BLaER1 treated with 17β-estradiol and CSF1 and Interleukin-3, amounts not matched to agents 10 nM and 100 nM (cell line): ENCODE data around the gene MS4A7.
"Not testable (repeated sequence)": the region's sequence is repeated elsewhere in the genome, so short reads cannot be mapped to it uniquely, and the experiment has no call there.

ENCODE experiments used
- H3K27ac ChIP-seq, 11 experiments: shearing (Covaris generic); formaldehyde crosslinking; 2 replicates each; pipeline ENCODE4 v1.8.1; 2022
- H3K27me3 ChIP-seq, 11 experiments: shearing (Covaris generic); formaldehyde crosslinking; 2 replicates each; pipeline ENCODE4 v1.8.1; 2022
- H3K36me3 ChIP-seq, 11 experiments: shearing (Covaris generic); formaldehyde crosslinking; 2 replicates each; pipeline ENCODE4 v1.8.1; 2022
- H3K4me1 ChIP-seq, 10 experiments: shearing (Covaris generic); formaldehyde crosslinking; 2 replicates each; pipeline ENCODE4 v1.8.1; 2022
- H3K4me2 ChIP-seq, 11 experiments: shearing (Covaris generic); formaldehyde crosslinking; 2 replicates each; pipeline ENCODE4 v1.8.1; 2022
- H3K4me3 ChIP-seq, 10 experiments: shearing (Covaris generic); formaldehyde crosslinking; 2 replicates each; pipeline ENCODE4 v1.8.1; 2022
- H3K9ac ChIP-seq, 11 experiments: shearing (Covaris generic); formaldehyde crosslinking; 2 replicates each; pipeline ENCODE4 v1.8.1; 2022
- H3K9me3 ChIP-seq, 11 experiments: shearing (Covaris generic); formaldehyde crosslinking; replicated peaks in 1 of 11; 2 replicates each; pipeline ENCODE4 v1.8.1; 2022
- H4K20me1 ChIP-seq, 11 experiments: shearing (Covaris generic); formaldehyde crosslinking; 2 replicates each; pipeline ENCODE4 v1.8.1; 2022
- Cebpa-rat ChIP-seq, 11 experiments: shearing (Covaris generic); IDR thresholded peaks; 2 replicates each; pipeline ENCODE4 v1.8.1; 2022

Gene MS4A7

DNA sequence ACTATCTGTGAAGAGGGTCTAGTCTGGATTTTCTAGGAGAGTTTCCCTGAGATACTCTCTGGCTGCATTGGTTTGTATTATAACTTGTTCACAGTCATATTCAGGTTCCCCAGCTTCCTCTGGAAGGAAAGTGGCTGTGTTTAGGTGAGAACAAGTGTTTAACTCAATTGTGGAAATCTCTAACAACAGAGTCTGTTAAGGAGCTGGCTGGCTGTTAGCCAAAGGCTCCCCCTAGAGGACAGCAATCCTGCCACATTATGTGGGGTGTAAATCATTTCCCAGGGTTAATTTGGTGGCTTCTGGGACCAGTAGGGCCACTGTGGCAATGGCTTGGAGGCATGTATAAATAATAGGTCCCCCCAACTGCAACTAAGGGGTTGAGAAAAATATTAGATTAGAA, 32.8 kb upstream of the MS4A7 start:
- H3K4me2 ChIP-seq: peak overlapping the region in 2 of 11 experiments; percentile 69 to 85; a peak in 4 of 22 replicates
- no peaks in the 10 kb centered on the region for H3K36me3 ChIP-seq
- no peak for TF ChIP-seq Cebpa-rat (IDR thresholded peaks at IDR 0.05)
- no peak overlapping the region for H3K27ac ChIP-seq
- H3K4me3 ChIP-seq: no peak overlapping the region
- H3K9ac ChIP-seq: no peak overlapping the region
- H3K9me3 ChIP-seq: peaks cover 0 to 6% (median 0%) of the 10 kb centered on the region in 11 experiments; a peak in 3 of 22 replicates
- H3K4me1 ChIP-seq: peaks cover 0 to 81% (median 0%) of the 10 kb centered on the region in 10 experiments; a peak in 6 of 20 replicates
- no peaks in the 10 kb centered on the region for H3K27me3 ChIP-seq
- no peaks in the 10 kb centered on the region for H4K20me1 ChIP-seq

DNA sequence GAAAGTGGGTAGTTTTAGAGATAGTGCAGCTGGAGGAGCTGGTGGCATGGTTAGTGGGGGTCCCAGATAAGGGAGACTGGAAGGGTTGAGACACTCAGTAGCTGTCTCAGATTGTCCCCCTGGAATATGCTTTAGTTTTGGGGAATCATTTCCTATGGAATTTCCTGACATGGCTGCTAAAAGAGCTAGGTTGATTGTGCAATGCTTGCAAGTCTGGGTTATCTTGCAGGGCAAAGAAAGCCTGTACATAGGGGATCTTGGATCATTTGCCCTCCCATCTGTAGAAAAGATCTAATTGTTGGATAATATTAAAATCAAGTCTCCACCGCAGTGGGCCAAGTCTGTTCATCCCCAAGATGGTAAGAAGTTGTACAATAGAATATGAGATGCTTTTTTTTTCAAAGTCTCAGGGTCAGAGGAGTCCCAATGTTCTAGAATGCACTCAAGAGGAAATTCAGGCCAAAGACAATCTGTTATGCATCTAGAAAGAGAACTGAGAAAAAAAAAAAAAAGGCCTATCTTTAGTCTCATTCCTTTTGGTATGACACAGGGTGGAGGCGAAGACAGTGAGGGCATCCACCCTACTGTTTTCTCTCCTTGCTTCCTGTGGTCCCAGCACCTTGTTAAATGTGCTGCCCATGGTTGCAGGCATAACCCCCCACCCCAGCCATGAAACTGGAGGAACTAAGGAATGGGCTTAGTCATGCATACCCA, 31.1 kb upstream of the MS4A7 start:
- Histone ChIP-seq H3K36me3 (no peaks in the 10 kb centered on the region), H3K9ac (no peak overlapping the region), H3K4me3 (no peak overlapping the region), H3K27ac (no peak overlapping the region), H3K27me3 (no peaks in the 10 kb centered on the region), H3K9me3 (peaks cover 0 to 12% (median 6%) of the 10 kb centered on the region in 11 experiments; a peak in 10 of 22 replicates), H3K4me1 (peaks cover 0 to 82% (median 0%) of the 10 kb centered on the region in 10 experiments; a peak in 6 of 20 replicates), H3K4me2 (peak overlapping the region in 3 of 11 experiments; percentile 6 to 85 (median 69); a peak in 5 of 22 replicates), H4K20me1 (no peaks in the 10 kb centered on the region)
- TF ChIP-seq Cebpa-rat (IDR thresholded peaks at IDR 0.05): peak in 3 of 11 experiments; percentile 19 to 64 (median 20); a peak in 2 of 22 replicates

DNA sequence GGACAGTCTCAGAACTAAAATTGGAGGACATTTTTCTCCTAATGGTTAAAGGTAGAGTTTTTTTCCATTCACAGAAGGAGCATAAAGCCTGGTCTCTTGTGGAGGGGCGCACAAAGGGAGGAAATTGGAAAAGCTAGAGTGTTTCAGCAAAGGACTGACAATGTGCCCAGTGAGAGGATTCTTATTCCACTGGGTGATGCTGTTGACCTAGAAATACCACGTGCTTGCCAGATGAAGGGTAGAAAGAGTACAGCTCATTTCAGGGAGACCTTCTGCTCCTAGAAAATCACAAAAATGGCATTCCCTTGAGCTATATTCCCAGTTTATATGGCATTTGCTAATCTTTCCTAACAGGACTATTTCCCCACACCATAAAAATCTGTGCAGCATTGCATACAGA, 30.2 kb upstream of the MS4A7 start:
- Histone ChIP-seq H3K9me3 (peaks cover 0 to 16% (median 7%) of the 10 kb centered on the region in 11 experiments; a peak in 12 of 22 replicates), H3K27me3 (no peaks in the 10 kb centered on the region), H3K27ac (no peak overlapping the region), H3K4me2 (peak overlapping the region in 2 of 11 experiments; percentile 69 to 85; a peak in 4 of 22 replicates), H4K20me1 (no peaks in the 10 kb centered on the region), H3K4me1 (peaks cover 0 to 78% (median 0%) of the 10 kb centered on the region in 10 experiments; a peak in 6 of 20 replicates), H3K4me3 (no peak overlapping the region), H3K9ac (no peak overlapping the region), H3K36me3 (no peaks in the 10 kb centered on the region)
- TF ChIP-seq Cebpa-rat (IDR thresholded peaks at IDR 0.05): no peak

DNA sequence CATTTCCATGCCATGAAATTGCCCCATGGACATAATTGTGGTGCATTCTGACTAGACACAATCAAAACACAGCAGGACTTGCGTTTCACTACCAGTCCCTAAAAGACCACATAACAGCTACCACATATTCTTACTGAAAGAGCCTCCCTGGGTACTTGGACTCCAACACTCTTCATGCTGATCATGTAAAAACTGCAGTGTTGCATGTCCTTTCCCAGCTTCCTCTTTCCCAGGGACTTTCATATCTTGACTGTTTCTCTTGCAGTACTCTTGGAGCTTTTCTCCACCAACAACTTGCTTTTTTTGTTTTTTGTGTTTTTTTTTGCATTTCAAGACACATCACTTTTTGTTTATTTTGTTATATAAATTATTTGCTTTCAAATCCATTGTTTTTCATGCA, 28.3 kb upstream of the MS4A7 start:
- TF ChIP-seq Cebpa-rat (IDR thresholded peaks at IDR 0.05): no peak
- Histone ChIP-seq H3K4me2 (peak overlapping the region in 3 of 11 experiments; percentile 38 to 85 (median 77); a peak in 6 of 22 replicates), H3K9ac (no peak overlapping the region), H3K36me3 (no peaks in the 10 kb centered on the region), H4K20me1 (no peaks in the 10 kb centered on the region), H3K27me3 (no peaks in the 10 kb centered on the region), H3K4me1 (peaks cover 0 to 62% (median 0%) of the 10 kb centered on the region in 10 experiments; a peak in 6 of 20 replicates), H3K9me3 (peaks cover 16 to 34% (median 21%) of the 10 kb centered on the region in 11 experiments), H3K4me3 (no peak overlapping the region), H3K27ac (peak overlapping the region in 2 of 11 experiments; percentile 1 to 17; a peak in 3 of 22 replicates)

DNA sequence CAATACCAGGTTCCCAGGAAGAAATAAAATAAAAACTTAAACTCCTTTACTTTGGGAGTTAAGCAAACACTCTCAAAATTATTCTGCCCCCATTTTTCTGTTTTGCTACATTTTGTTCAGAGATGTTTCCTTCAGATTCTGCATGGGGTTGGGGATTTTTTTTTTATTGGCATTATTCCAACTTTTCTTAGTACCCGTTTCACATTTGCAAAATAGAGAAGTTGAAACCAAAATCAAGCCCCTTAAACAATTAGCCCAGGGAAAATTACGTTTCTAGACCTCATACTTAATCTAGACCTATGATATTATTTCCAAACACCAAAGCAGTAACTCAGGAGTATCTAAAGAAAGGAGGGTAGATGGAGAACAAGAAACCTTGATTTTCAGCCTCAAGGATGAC, 20.6 kb upstream of the MS4A7 start:
- Histone ChIP-seq H3K36me3 (peaks cover 0 to 14% (median 7%) of the 10 kb centered on the region in 11 experiments; a peak in 8 of 22 replicates), H3K4me3 (no peak overlapping the region), H3K27ac (no peak overlapping the region), H3K4me2 (peak overlapping the region in 3 of 11 experiments; percentile 3 to 57 (median 30); a peak in 3 of 22 replicates), H3K9me3 (peaks cover 57 to 79% (median 67%) of the 10 kb centered on the region in 11 experiments), H3K27me3 (no peaks in the 10 kb centered on the region), H4K20me1 (no peaks in the 10 kb centered on the region), H3K9ac (no peak overlapping the region), H3K4me1 (peaks cover 0 to 30% (median 0%) of the 10 kb centered on the region in 10 experiments; a peak in 6 of 20 replicates)
- TF ChIP-seq Cebpa-rat (IDR thresholded peaks at IDR 0.05): no peak

DNA sequence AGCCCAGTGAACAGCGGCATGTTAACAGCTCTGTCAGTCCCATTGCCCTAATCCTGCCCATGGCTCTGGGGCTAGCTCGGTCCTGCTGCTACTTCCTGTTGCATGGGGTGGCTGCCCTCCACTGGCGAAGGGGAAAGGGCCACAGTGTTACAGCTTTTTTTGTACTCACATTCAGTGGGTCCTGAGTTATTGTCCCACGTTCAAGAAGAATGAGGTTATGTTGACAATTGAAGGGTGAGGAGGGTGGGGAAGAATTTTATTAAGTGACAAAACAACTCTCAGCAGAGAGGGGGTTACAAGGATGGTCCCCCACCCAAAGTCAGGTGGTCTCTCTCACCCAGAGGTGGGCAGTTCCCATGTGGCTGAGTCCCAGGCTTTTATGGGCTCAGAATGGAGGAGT, 17.7 kb upstream of the MS4A7 start:
- no peak overlapping the region for H3K4me2 ChIP-seq
- H3K36me3 ChIP-seq: peaks cover 0 to 14% (median 7%) of the 10 kb centered on the region in 11 experiments; a peak in 8 of 22 replicates
- no peak for TF ChIP-seq Cebpa-rat (IDR thresholded peaks at IDR 0.05)
- H3K4me3 ChIP-seq: 0 out of 20 replicates have a peak overlapping the region, but pooled peaks of 3 of the 10 experiments have one; percentile 0 to 13 (median 1)
- no peaks in the 10 kb centered on the region for H4K20me1 ChIP-seq
- H3K9me3 ChIP-seq: peaks cover 38 to 62% (median 48%) of the 10 kb centered on the region in 11 experiments
- no peak overlapping the region for H3K27ac ChIP-seq
- H3K4me1 ChIP-seq: peaks cover 12 to 58% (median 14%) of the 10 kb centered on the region in 10 experiments
- no peaks in the 10 kb centered on the region for H3K27me3 ChIP-seq
- H3K9ac ChIP-seq: no peak overlapping the region

DNA sequence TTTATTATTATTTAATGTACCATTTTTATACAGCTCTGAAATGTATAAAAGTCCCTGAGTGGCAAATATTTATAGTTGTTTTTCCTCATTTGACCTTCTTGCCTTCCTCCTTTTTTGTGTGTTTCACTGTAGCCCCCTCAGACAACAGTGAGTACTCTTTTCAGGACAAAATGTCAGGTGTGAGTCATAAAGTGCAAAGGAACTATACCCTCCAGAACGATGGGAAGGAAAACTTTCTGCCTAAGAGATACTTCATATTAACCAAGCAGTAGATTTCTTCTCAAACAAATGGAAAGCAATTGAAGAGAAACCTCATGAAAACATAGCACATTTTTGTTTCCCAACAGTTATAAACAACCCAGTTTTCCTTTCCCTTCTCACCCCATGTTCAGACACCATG, 16.1 kb upstream of the MS4A7 start:
- no peak for TF ChIP-seq Cebpa-rat (IDR thresholded peaks at IDR 0.05)
- Histone ChIP-seq H3K9ac (no peak overlapping the region), H3K27ac (peak overlapping the region in 2 of 11 experiments; percentile 4 to 23; a peak in 1 of 22 replicates), H3K4me3 (no peak overlapping the region), H3K4me1 (peaks cover 12 to 66% (median 17%) of the 10 kb centered on the region in 10 experiments), H3K9me3 (peaks cover 43 to 61% (median 52%) of the 10 kb centered on the region in 11 experiments), H3K36me3 (peaks cover 0 to 14% (median 7%) of the 10 kb centered on the region in 11 experiments; a peak in 8 of 22 replicates), H3K4me2 (peak overlapping the region in 3 of 11 experiments; percentile 21 to 87 (median 39); a peak in 5 of 22 replicates), H3K27me3 (no peaks in the 10 kb centered on the region), H4K20me1 (no peaks in the 10 kb centered on the region)

DNA sequence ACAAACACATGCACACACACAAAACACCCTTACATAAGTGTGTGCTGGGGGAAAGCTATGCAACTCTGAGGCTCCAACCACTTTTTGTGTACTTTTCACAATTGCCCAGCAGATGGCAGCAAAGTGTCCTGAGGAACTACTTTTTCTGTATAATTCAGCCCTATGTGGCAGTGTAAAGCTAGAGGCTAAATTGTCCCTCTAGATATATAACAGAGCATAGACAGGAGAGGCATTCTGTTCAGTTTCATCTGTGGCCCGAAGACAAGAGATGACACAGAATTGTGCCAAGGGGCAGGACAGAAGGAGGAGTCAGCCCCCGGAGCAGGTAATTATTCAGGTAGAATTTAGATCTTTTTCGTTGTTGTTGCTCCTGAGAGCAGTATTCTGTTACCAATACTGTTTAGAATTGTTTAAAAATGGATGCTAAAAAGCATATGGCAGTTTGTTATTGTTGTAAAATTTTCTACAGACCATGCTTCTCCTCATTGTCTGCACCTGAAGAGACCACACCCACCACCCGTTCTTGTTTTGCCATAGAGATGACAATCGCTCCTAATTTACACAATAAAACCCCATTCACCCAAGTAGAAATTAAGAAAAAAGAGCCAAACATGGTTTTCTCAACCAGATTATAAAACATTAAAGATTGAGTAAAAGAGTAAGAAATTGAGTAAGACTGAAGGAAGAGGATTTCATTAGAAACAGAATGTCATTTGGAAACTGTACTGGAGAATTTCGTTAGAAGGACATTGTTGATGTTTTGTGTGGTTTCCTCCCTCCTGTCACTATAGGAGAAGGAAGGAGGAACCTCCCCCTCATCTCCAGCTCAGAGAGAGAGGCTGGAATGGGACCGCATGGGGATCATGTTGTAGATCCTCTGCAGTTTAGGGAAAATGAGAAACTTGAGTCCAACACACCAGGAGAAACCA, 14.5 kb upstream of the MS4A7 start:
- peak overlapping the region in 6 of 11 experiments; percentile 6 to 91 (median 46); a peak in 9 of 22 replicates for H3K9ac ChIP-seq
- peak overlapping the region; percentile 26 to 99 (median 58); a peak in 21 of 22 replicates for H3K27ac ChIP-seq
- no peaks in the 10 kb centered on the region for H3K27me3 ChIP-seq
- peak overlapping the region in 3 of 10 experiments; percentile 6 to 36 (median 32); a peak in 4 of 20 replicates for H3K4me3 ChIP-seq
- peaks cover 0 to 14% (median 7%) of the 10 kb centered on the region in 11 experiments; a peak in 8 of 22 replicates for H3K36me3 ChIP-seq
- peaks cover 12 to 69% (median 17%) of the 10 kb centered on the region in 10 experiments for H3K4me1 ChIP-seq
- no peaks in the 10 kb centered on the region for H4K20me1 ChIP-seq
- peaks cover 49 to 68% (median 57%) of the 10 kb centered on the region in 11 experiments for H3K9me3 ChIP-seq
- no peak for TF ChIP-seq Cebpa-rat (IDR thresholded peaks at IDR 0.05)
- H3K4me2 ChIP-seq: peak overlapping the region; percentile 23 to 87 (median 61)

DNA sequence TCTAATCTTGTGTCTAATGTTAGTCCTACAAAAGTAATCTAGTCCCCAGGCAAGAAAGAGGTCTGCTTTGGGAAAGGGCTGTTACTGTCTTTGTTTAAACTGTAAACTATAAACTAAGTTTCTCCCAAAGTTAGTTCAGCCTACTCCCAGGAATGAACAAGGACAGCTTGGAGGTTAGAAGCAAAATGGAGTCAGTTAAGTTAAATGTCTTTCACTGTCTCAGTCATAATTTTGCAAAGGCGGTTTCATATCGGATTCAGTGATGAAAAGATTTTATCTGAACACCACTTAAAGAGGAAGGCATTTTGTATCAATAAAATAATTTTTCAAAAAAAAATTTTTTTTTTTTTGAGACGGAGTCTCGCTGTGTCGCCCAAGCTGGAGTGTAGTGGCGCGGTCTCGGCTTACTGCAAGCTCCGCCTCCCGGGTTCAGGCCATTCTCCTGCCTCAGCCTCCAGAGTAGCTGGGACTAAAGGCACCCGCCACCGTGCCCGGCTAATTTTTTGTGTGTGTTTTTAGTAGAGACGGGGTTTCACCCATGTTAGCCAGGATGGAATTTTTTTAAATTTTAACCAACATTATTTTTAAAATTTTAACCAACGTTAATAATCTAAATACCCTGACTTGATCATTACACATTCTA, 11.9 kb upstream of the MS4A7 start:
- H3K4me3 ChIP-seq, H3K27me3 ChIP-seq, H4K20me1 ChIP-seq, H3K36me3 ChIP-seq: not testable (repeated sequence)
- H3K4me2 ChIP-seq: peak overlapping the region in 2 of 11 experiments; percentile 82 to 87; a peak in 6 of 22 replicates
- H3K9ac ChIP-seq: peak overlapping the region in 2 of 11 experiments; percentile 79 to 91; a peak in 5 of 22 replicates
- peaks cover 12 to 94% (median 18%) of the 10 kb centered on the region in 10 experiments for H3K4me1 ChIP-seq
- H3K27ac ChIP-seq: peak overlapping the region in 5 of 11 experiments; percentile 55 to 99 (median 80); a peak in 9 of 22 replicates
- peaks cover 35 to 58% (median 41%) of the 10 kb centered on the region in 11 experiments for H3K9me3 ChIP-seq
